Panc1 (cell line): ENCODE results near the gene POMT2.

Experiments
- POLR2AphosphoS5 ChIP-seq: IDR thresholded peaks from 2 replicates; pipeline ENCODE4 v1.6.1; 2012; ENCODE audit warnings: mild to moderate bottlenecking, low read depth, low read length, moderate library complexity
- SIN3A ChIP-seq: IDR thresholded peaks from 2 replicates; pipeline ENCODE4 v1.6.1; 2012; ENCODE audit warnings: low read depth, mild to moderate bottlenecking, low read length, moderate library complexity, borderline replicate concordance; ENCODE audit not compliant: insufficient read depth
- TCF7L2 ChIP-seq: IDR thresholded peaks from 2 replicates; pipeline ENCODE4 v1.6.1; 2011; ENCODE audit warnings: mild to moderate bottlenecking, low read depth, low read length, inconsistent platforms
- TF ChIP-seq, protein P1 (sequence below): fragments of 450-650 bp; IDR thresholded peaks from 2 replicates; pipeline ENCODE4 v1.5.1; 2017; ENCODE audit warnings: mild to moderate bottlenecking
- TF ChIP-seq, protein P2 (sequence below), 2 experiments: IDR thresholded peaks; 2 replicates each; pipeline ENCODE4 v1.6.1; 2011 to 2012; ENCODE audit warnings: low read depth in 2 of 2, control low read depth in 1 of 2, low read length in 1 of 2, mild to moderate bottlenecking in 1 of 2, moderate library complexity in 1 of 2; ENCODE audit not compliant: insufficient read depth in 1 of 2

DNA sequence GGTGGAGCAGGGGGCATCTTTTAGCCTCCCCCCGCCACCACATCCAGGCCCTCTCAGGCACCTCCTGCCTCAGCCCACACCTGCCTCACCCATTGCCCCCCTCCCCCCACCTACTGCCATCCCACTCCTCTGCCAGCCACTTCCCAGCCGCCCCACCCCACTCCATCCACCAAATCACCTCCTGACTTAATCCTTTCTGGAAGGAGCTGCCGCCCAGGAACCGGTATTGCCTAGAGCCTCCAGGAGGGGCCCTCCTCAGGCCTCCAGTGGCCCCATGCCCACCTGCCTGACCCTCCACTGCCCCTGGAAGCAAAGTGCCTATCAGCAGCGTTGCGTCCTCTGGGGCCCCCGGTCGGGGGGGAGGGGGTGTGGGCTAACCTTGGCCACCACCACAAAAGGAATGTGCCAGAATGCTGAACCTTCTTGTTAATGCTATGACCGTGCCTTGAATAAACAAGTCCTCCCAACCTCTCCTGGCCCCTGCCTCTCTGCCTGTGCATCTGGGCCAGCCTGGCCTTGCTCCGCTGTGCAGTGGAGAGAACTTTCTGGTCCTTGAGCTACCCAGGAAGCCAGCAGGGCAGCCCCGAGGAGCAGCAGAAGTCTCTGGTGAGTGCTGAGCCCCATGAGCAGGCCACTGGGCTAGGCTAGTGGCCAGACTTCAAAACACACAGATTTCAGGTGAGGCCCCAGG is 61.5 kb downstream of the POMT2 start:
- TF ChIP-seq, protein P1, sequence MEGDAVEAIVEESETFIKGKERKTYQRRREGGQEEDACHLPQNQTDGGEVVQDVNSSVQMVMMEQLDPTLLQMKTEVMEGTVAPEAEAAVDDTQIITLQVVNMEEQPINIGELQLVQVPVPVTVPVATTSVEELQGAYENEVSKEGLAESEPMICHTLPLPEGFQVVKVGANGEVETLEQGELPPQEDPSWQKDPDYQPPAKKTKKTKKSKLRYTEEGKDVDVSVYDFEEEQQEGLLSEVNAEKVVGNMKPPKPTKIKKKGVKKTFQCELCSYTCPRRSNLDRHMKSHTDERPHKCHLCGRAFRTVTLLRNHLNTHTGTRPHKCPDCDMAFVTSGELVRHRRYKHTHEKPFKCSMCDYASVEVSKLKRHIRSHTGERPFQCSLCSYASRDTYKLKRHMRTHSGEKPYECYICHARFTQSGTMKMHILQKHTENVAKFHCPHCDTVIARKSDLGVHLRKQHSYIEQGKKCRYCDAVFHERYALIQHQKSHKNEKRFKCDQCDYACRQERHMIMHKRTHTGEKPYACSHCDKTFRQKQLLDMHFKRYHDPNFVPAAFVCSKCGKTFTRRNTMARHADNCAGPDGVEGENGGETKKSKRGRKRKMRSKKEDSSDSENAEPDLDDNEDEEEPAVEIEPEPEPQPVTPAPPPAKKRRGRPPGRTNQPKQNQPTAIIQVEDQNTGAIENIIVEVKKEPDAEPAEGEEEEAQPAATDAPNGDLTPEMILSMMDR = no peak
- no peak for TF ChIP-seq POLR2AphosphoS5
- TF ChIP-seq, protein P2, sequence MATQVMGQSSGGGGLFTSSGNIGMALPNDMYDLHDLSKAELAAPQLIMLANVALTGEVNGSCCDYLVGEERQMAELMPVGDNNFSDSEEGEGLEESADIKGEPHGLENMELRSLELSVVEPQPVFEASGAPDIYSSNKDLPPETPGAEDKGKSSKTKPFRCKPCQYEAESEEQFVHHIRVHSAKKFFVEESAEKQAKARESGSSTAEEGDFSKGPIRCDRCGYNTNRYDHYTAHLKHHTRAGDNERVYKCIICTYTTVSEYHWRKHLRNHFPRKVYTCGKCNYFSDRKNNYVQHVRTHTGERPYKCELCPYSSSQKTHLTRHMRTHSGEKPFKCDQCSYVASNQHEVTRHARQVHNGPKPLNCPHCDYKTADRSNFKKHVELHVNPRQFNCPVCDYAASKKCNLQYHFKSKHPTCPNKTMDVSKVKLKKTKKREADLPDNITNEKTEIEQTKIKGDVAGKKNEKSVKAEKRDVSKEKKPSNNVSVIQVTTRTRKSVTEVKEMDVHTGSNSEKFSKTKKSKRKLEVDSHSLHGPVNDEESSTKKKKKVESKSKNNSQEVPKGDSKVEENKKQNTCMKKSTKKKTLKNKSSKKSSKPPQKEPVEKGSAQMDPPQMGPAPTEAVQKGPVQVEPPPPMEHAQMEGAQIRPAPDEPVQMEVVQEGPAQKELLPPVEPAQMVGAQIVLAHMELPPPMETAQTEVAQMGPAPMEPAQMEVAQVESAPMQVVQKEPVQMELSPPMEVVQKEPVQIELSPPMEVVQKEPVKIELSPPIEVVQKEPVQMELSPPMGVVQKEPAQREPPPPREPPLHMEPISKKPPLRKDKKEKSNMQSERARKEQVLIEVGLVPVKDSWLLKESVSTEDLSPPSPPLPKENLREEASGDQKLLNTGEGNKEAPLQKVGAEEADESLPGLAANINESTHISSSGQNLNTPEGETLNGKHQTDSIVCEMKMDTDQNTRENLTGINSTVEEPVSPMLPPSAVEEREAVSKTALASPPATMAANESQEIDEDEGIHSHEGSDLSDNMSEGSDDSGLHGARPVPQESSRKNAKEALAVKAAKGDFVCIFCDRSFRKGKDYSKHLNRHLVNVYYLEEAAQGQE (IDR thresholded peaks at IDR 0.05; ENCODE audit: insufficient read depth in 1 of 2, low read depth in 2 of 2, low read length in 1 of 2) = no peak
- no peak for TF ChIP-seq SIN3A
- no peak for TF ChIP-seq TCF7L2
